IMR-90 (cell line): Measurements from ENCODE around the gene TCL1A. TPM values are rescaled to one million over a fixed set of nuclear protein-coding genes. Genes with fewer than 3 reads are reported as not detected.

ENCODE experiments used
- ATAC-seq: fragments of 200-7000 bp; cut with Tn5 transposase; 2 replicates; pipeline ENCODE4 v1.9.1; 2020; ENCODE audit warnings: low read depth, mild to moderate bottlenecking, moderate library complexity
- BruUV-seq: library from RNA; stranded (reverse); fragments of 400-500 nt; replicated peaks from 2 replicates; lab custom pipeline; 2021; lab: Mats Ljungman, UMichigan
- CTCF ChIA-PET: fragments of 300-600 bp; formaldehyde crosslinking; extraction: SDS; loops from one replicate; lab custom pipeline; 2021; ENCODE audit warnings: antibody characterized with exemption; lab: Yijun Ruan, JAX
- POLR2A ChIA-PET: fragments of 300-600 bp; sonication (Branson Sonifier 250); formaldehyde crosslinking; loops from one replicate; lab custom pipeline; 2022; ENCODE audit warnings: antibody characterized with exemption; ENCODE audit not compliant: unreplicated experiment; lab: Charles Lee
- DNase-seq: peaks from one replicate; pipeline ENCODE4 v3.0.0; 2013
- H2AFZ ChIP-seq: replicated peaks from 2 replicates; pipeline ENCODE3; 2013; ENCODE audit warnings: low read length, mild to moderate bottlenecking; ENCODE audit not compliant: poor library complexity
- H2AK5ac ChIP-seq: 2 replicates; pipeline ENCODE4 v1.6.1; 2013; ENCODE audit warnings: low read depth, low read length, inconsistent platforms
- H2AK9ac ChIP-seq: replicated peaks from 2 replicates; pipeline ENCODE3; 2013; ENCODE audit warnings: mild to moderate bottlenecking, low read depth, low read length, moderate library complexity; ENCODE audit not compliant: poor library complexity
- H2BK120ac ChIP-seq: 2 replicates; pipeline ENCODE4 v1.6.1; 2013; ENCODE audit warnings: low read depth, low read length, inconsistent platforms
- H2BK15ac ChIP-seq: 3 replicates; pipeline ENCODE4 v1.6.1; 2013; ENCODE audit warnings: low read depth, low read length, inconsistent platforms
- H2BK20ac ChIP-seq: 2 replicates; pipeline ENCODE4 v1.6.1; 2013; ENCODE audit warnings: low read depth, mild to moderate bottlenecking, inconsistent platforms, low read length, moderate library complexity
- H2BK5ac ChIP-seq: 2 replicates; pipeline ENCODE4 v1.6.1; 2013; ENCODE audit warnings: mild to moderate bottlenecking, low read depth, low read length, inconsistent platforms; ENCODE audit not compliant: poor library complexity, severe bottlenecking
- H3K14ac ChIP-seq: replicated peaks from 2 replicates; pipeline ENCODE4 v1.6.1; 2013; ENCODE audit warnings: low read depth, low read length, inconsistent platforms
- H3K18ac ChIP-seq: 2 replicates; pipeline ENCODE4 v1.6.1; 2013; ENCODE audit warnings: low read depth, low read length, control low read depth
- H3K23ac ChIP-seq: 2 replicates; pipeline ENCODE4 v1.6.1; 2013; ENCODE audit warnings: low read depth, low read length, inconsistent platforms
- H3K27ac ChIP-seq: 2 replicates; pipeline ENCODE4 v1.5.1; 2013; ENCODE audit warnings: mild to moderate bottlenecking, control low read depth, low read length; ENCODE audit not compliant: insufficient read depth
- H3K27me3 ChIP-seq: 2 replicates; pipeline ENCODE4 v1.6.1; 2013; ENCODE audit warnings: low read length; ENCODE audit not compliant: control insufficient read depth, insufficient read depth
- H3K36me3 ChIP-seq: 2 replicates; pipeline ENCODE4 v1.6.1; 2013; ENCODE audit warnings: low read length, mixed read lengths; ENCODE audit not compliant: control insufficient read depth, insufficient read depth
- H3K4ac ChIP-seq: 2 replicates; pipeline ENCODE4 v1.6.1; 2013; ENCODE audit warnings: low read depth, low read length, inconsistent platforms
- H3K4me1 ChIP-seq: 2 replicates; pipeline ENCODE4 v1.6.1; 2013; ENCODE audit warnings: low read length, mixed read lengths; ENCODE audit not compliant: control insufficient read depth, insufficient read depth
- H3K4me2 ChIP-seq: 2 replicates; pipeline ENCODE4 v1.6.1; 2013; ENCODE audit warnings: low read depth, mild to moderate bottlenecking, control low read depth, low read length, moderate library complexity
- H3K4me3 ChIP-seq: 2 replicates; pipeline ENCODE4 v1.5.1; 2013; ENCODE audit warnings: low read depth, mild to moderate bottlenecking, control low read depth, low read length, moderate library complexity; ENCODE audit not compliant: insufficient read depth
- H3K56ac ChIP-seq: 2 replicates; pipeline ENCODE4 v1.6.1; 2013; ENCODE audit warnings: low read length, inconsistent platforms; ENCODE audit not compliant: insufficient read depth; ENCODE audit errors: extremely low read depth
- H3K79me1 ChIP-seq, 2 experiments: 2 replicates each; pipeline ENCODE4 v1.6.1; 2013; ENCODE audit warnings: low read length in 2 of 2, inconsistent platforms in 1 of 2, low read depth in 1 of 2
- H3K9ac ChIP-seq: 2 replicates; pipeline ENCODE4 v1.6.1; 2013; ENCODE audit warnings: low read depth, low read length, control low read depth
- H3K9me1 ChIP-seq: 2 replicates; pipeline ENCODE4 v1.6.1; 2013; ENCODE audit warnings: low read length, inconsistent platforms; ENCODE audit not compliant: insufficient read depth
- H3K9me3 ChIP-seq: 2 replicates; pipeline ENCODE4 v1.6.1; 2013; ENCODE audit warnings: low read length; ENCODE audit not compliant: control insufficient read depth, insufficient read depth
- H4K20me1 ChIP-seq: 2 replicates; pipeline ENCODE4 v1.6.1; 2013; ENCODE audit warnings: low read length, inconsistent platforms; ENCODE audit not compliant: insufficient read depth
- H4K5ac ChIP-seq: 2 replicates; pipeline ENCODE4 v1.6.1; 2013; ENCODE audit warnings: mild to moderate bottlenecking, low read depth, low read length, control low read depth
- H4K8ac ChIP-seq, 2 experiments: 2 replicates each; pipeline ENCODE4 v1.6.1; 2013; ENCODE audit warnings: low read depth in 2 of 2, low read length in 2 of 2, control low read depth in 1 of 2, inconsistent platforms in 1 of 2
- H4K91ac ChIP-seq: 2 replicates; pipeline ENCODE4 v1.6.1; 2013; ENCODE audit warnings: low read depth, low read length, inconsistent platforms; ENCODE audit not compliant: insufficient read depth
- BHLHE40 ChIP-seq: fragments of 150-350 bp; IDR thresholded peaks from 2 replicates; pipeline ENCODE4 v1.6.1; 2016; ENCODE audit warnings: mild to moderate bottlenecking, low read depth, low read length
- CEBPB ChIP-seq: IDR thresholded peaks from 2 replicates; pipeline ENCODE4 v1.6.1; 2012; ENCODE audit warnings: low read depth, low read length, improper control_type of control experiment
- CHD1 ChIP-seq: IDR thresholded peaks from 2 replicates; pipeline ENCODE4 v1.6.1; 2012; ENCODE audit warnings: low read depth, low read length, improper control_type of control experiment
- MAFK ChIP-seq: IDR thresholded peaks from 2 replicates; pipeline ENCODE4 v1.6.1; 2012; ENCODE audit warnings: low read depth, low read length, improper control_type of control experiment
- MXI1 ChIP-seq: IDR thresholded peaks from 2 replicates; pipeline ENCODE4 v1.6.1; 2012; ENCODE audit warnings: low read depth, mild to moderate bottlenecking, low read length, moderate library complexity, borderline replicate concordance
- RCOR1 ChIP-seq: IDR thresholded peaks from 2 replicates; pipeline ENCODE4 v1.6.1; 2012; ENCODE audit warnings: mild to moderate bottlenecking, low read length, improper control_type of control experiment; ENCODE audit not compliant: insufficient replicate concordance
- WGBS, 2 experiments: methylation state at CpG; one replicate each; pipeline versions ENCODE4 v1.1.5 to v1.1.7; 2013; ENCODE audit warnings: missing lambda C conversion rate in 2 of 2; ENCODE audit not compliant: insufficient read length in 1 of 2; ENCODE audit errors: extremely low coverage in 2 of 2; 5-methylcytosine and 5-hydroxymethylcytosine counted together
- dilution Hi-C: fragments of 300-500 bp; cut with HindIII; formaldehyde crosslinking; loops from one replicate; pipeline ENCODE4 v1.14.3; 2018; ENCODE audit warnings: low sequenced_read_pairs; ENCODE audit not compliant: unreplicated experiment
- in situ Hi-C: fragments of 300-500 bp; cut with MboI; formaldehyde crosslinking; loops from 3 replicates; pipeline ENCODE4 v1.14.3; 2019; ENCODE audit warnings: low sequenced_read_pairs, inconsistent platforms, mixed read lengths
- intact Hi-C: fragments of 100-400 bp; cut with micrococcal nuclease; formaldehyde crosslinking; loops from 2 replicates; pipeline ENCODE4 v1.10.0; 2022
- polyA plus RNA-seq, 3 experiments: library from polyadenylated mRNA; depleted of rRNA; stranded (reverse); fragments of >200 nt; gene quantifications; 2 replicates each; pipeline ENCODE4 v1.2.3, GENCODE V29; 2012; ENCODE audit warnings: low replicate concordance in 1 of 3
- total RNA-seq: library from RNA; depleted of rRNA; stranded (reverse); fragments of >200 nt; gene quantifications from 2 replicates; pipeline ENCODE4 v1.2.3, GENCODE V29; 2012
- TF ChIP-seq, protein P1 (sequence below): fragments of 150-350 bp; IDR thresholded peaks from 2 replicates; pipeline ENCODE4 v1.6.1; 2016; ENCODE audit warnings: low read depth, mild to moderate bottlenecking, low read length, moderate library complexity, borderline replicate concordance
- TF ChIP-seq, protein P2 (sequence below): conservative IDR thresholded peaks from 2 replicates; pipeline ENCODE4 v1.5.1; 2012; ENCODE audit warnings: mild to moderate bottlenecking, low read depth, low read length, improper control_type of control experiment

TCL1A gene
- total and polyA plus RNA-seq, 2 of the 4 experiments (the other 2 are of a cell fraction) = not detected

DNA sequence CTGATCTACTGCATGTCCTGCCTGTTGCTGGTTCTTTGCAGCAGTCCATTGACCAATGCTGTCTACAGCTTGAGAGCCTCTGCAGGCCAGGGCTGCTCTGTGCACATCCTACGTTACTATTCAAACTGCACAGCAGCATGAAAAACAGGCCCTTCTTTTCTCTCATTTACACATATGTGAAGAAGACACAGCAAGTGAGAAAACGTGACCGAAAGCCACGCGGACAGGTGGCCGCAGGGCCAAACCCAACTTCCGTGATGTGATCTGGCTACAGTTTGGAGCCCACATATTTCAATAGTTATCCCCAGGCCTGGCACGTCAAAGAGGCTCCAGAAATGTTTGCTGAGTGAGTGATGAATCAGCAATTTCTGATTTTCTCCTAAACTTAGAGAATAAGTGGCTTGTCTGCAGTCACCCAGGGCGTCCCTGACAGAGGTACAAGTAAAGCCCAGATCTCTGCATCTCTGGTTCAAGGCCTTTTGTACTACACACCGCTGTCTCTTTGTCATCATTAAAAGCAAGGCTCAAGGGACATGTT, 45.6 kb downstream of the TCL1A start:
- no TSS peak for BruUV-seq
- Histone ChIP-seq H3K23ac (no peak overlapping the region), H2AK5ac (no peak overlapping the region), H2AK9ac (no peak overlapping the region), H2AFZ (no peak overlapping the region), H4K8ac (no peak overlapping the region), H3K4me1 (no peaks in the 10 kb centered on the region), H4K91ac (no peak overlapping the region), H3K4me3 (no peak overlapping the region), H4K5ac (no peak overlapping the region), H3K27me3 (no peaks in the 10 kb centered on the region), H3K36me3 (no peaks in the 10 kb centered on the region), H2BK20ac (no peak overlapping the region), H3K4ac (no peak overlapping the region), H3K27ac (no peak overlapping the region), H2BK5ac (no peak overlapping the region), H3K9me3 (no peaks in the 10 kb centered on the region), H2BK120ac (no peak overlapping the region), H3K56ac (no peak overlapping the region), H3K9me1 (no peaks in the 10 kb centered on the region), H3K18ac (no peak overlapping the region), H4K20me1 (no peaks in the 10 kb centered on the region), H3K4me2 (no peak overlapping the region), H3K14ac (no peak overlapping the region), H3K79me1 (no peaks in the 10 kb centered on the region), H2BK15ac (no peak overlapping the region), H3K9ac (no peak overlapping the region)
- in situ Hi-C loops = no loop called here
- TF ChIP-seq, protein P1, sequence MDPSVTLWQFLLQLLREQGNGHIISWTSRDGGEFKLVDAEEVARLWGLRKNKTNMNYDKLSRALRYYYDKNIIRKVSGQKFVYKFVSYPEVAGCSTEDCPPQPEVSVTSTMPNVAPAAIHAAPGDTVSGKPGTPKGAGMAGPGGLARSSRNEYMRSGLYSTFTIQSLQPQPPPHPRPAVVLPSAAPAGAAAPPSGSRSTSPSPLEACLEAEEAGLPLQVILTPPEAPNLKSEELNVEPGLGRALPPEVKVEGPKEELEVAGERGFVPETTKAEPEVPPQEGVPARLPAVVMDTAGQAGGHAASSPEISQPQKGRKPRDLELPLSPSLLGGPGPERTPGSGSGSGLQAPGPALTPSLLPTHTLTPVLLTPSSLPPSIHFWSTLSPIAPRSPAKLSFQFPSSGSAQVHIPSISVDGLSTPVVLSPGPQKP = no peak
- TF ChIP-seq MXI1 (no peak), BHLHE40 (no peak), RCOR1 (no peak), CHD1 (no peak), CEBPB (no peak), MAFK (peak; percentile 80)
- TF ChIP-seq, protein P2, sequence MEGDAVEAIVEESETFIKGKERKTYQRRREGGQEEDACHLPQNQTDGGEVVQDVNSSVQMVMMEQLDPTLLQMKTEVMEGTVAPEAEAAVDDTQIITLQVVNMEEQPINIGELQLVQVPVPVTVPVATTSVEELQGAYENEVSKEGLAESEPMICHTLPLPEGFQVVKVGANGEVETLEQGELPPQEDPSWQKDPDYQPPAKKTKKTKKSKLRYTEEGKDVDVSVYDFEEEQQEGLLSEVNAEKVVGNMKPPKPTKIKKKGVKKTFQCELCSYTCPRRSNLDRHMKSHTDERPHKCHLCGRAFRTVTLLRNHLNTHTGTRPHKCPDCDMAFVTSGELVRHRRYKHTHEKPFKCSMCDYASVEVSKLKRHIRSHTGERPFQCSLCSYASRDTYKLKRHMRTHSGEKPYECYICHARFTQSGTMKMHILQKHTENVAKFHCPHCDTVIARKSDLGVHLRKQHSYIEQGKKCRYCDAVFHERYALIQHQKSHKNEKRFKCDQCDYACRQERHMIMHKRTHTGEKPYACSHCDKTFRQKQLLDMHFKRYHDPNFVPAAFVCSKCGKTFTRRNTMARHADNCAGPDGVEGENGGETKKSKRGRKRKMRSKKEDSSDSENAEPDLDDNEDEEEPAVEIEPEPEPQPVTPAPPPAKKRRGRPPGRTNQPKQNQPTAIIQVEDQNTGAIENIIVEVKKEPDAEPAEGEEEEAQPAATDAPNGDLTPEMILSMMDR = no peak
- dilution Hi-C loops = no loop called here
- WGBS, 2 experiments = 38% methylated on average over 2 of the region's 10 CpGs; no CpG with 5 or more reads in 1 of the 2 experiments
- CTCF ChIA-PET = no interaction called here
- DNase-seq (no peak), ATAC-seq (no peak)
- intact Hi-C loops = no loop called here
- POLR2A ChIA-PET = no interaction called here
